Liver (tissue), 9 donors: Measurements from ENCODE around the gene POLR3A. TPM values are rescaled to one million over a fixed set of nuclear protein-coding genes. Genes with fewer than 3 reads are reported as not detected.

Experiments used
- DNase-seq: peaks from one replicate; pipeline ENCODE4 v3.0.0-alpha.2; 2017; ENCODE audit warnings: low spot score
- H3K27ac ChIP-seq, 2 donors: one replicate each; pipeline ENCODE4 v1.7.0; 2013; ENCODE audit warnings: inconsistent platforms in 2 of 2, low read length in 2 of 2, control low read depth in 1 of 2, low read depth in 1 of 2, mild to moderate bottlenecking in 1 of 2
- H3K27me3 ChIP-seq, 4 donors: one replicate each; pipeline versions ENCODE4 v1.6.1 to v1.7.0; 2013; ENCODE audit warnings: low read length in 3 of 4, inconsistent platforms in 1 of 4, mild to moderate bottlenecking in 1 of 4, moderate library complexity in 1 of 4; ENCODE audit not compliant: control insufficient read depth in 4 of 4, insufficient read depth in 4 of 4
- H3K36me3 ChIP-seq, 4 donors: one replicate each; pipeline versions ENCODE4 v1.6.1 to v1.7.0; 2013; ENCODE audit warnings: low read length in 3 of 4, mild to moderate bottlenecking in 3 of 4, low read depth in 1 of 4, moderate library complexity in 1 of 4; ENCODE audit not compliant: control insufficient read depth in 4 of 4, insufficient read depth in 3 of 4
- H3K4me1 ChIP-seq, 4 donors: one replicate each; pipeline versions ENCODE4 v1.6.1 to v1.7.0; 2013; ENCODE audit warnings: low read length in 3 of 4, mild to moderate bottlenecking in 3 of 4, moderate library complexity in 1 of 4; ENCODE audit not compliant: control insufficient read depth in 4 of 4, insufficient read depth in 4 of 4
- H3K4me3 ChIP-seq, 3 donors: one replicate each; pipeline versions ENCODE4 v1.6.1 to v1.7.0; 2013; ENCODE audit warnings: low read length in 3 of 3, control low read depth in 1 of 3, low read depth in 1 of 3, mild to moderate bottlenecking in 1 of 3
- H3K9ac ChIP-seq, 2 donors: one replicate each; pipeline ENCODE4 v1.7.0; 2013; ENCODE audit warnings: low read length in 2 of 2, mild to moderate bottlenecking in 2 of 2, moderate library complexity in 2 of 2, control low read depth in 1 of 2, low read depth in 1 of 2
- H3K9me3 ChIP-seq, 4 donors: one replicate each; pipeline versions ENCODE4 v1.6.1 to v1.7.0; 2013; ENCODE audit warnings: low read length in 3 of 4; ENCODE audit not compliant: control insufficient read depth in 4 of 4
- ATF3 ChIP-seq: IDR thresholded peaks from 2 replicates; pipeline ENCODE4 v1.6.1; 2016; ENCODE audit warnings: antibody characterized with exemption
- HNF4A ChIP-seq, 2 donors: conservative IDR thresholded peaks; 2 replicates each; pipeline ENCODE4 v1.6.1; 2016; ENCODE audit warnings: antibody characterized with exemption in 2 of 2, mild to moderate bottlenecking in 2 of 2
- HNF4G ChIP-seq: IDR thresholded peaks from 2 replicates; pipeline ENCODE4 v1.6.1; 2016; ENCODE audit warnings: antibody characterized with exemption
- JUND ChIP-seq, 2 donors: IDR thresholded peaks; 2 replicates each; pipeline ENCODE4 v1.6.1; 2016; ENCODE audit warnings: antibody characterized with exemption in 2 of 2
- RXRA ChIP-seq, 2 donors: IDR thresholded peaks; 2 replicates each; pipeline ENCODE4 v1.6.1; 2017 to 2018; ENCODE audit warnings: antibody characterized with exemption in 2 of 2, mild to moderate bottlenecking in 1 of 2
- SP1 ChIP-seq: IDR thresholded peaks from 2 replicates; pipeline ENCODE4 v1.6.1; 2018; ENCODE audit warnings: antibody characterized with exemption, mild to moderate bottlenecking
- TAF1 ChIP-seq: conservative IDR thresholded peaks from 2 replicates; pipeline ENCODE4 v1.6.1; 2016; ENCODE audit warnings: antibody characterized with exemption, mild to moderate bottlenecking
- WGBS: extraction: QIAGEN DNeasy Blood & Tissue Kit; methylation state at CpG from one replicate; pipeline ENCODE4 v1.1.7; 2013; 5-methylcytosine and 5-hydroxymethylcytosine counted together
- polyA plus RNA-seq, 2 donors: library from polyadenylated mRNA; stranded (reverse) in 1 of 2; unstranded in 1 of 2; fragments of 200-250 nt in 1 of 2; fragments of >200 nt in 1 of 2; fragmentation: Nextera tagmentation in 1 of 2; extraction: Ambion mirVana in 1 of 2; gene quantifications; one replicate each; pipeline versions ENCODE4 v1.2.1 to v1.2.3, GENCODE V29; 2013 to 2015
- total RNA-seq, 2 donors: library from RNA; depleted of rRNA; stranded (reverse); fragments of >200 nt; gene quantifications; one replicate each; pipeline ENCODE4 v1.2.3, GENCODE V29; 2014
- TF ChIP-seq, protein P1 (sequence below): IDR thresholded peaks from 2 replicates; pipeline ENCODE4 v1.6.1; 2016; ENCODE audit warnings: antibody characterized with exemption, mild to moderate bottlenecking
- TF ChIP-seq, protein P2 (sequence below): IDR thresholded peaks from 2 replicates; pipeline ENCODE4 v1.6.1; 2016; ENCODE audit warnings: antibody characterized with exemption
- donor health status: healthy.
- donor health status: healthy.
- donor health status: healthy.
- donor health status: healthy.
- donor health status: healthy.

Gene POLR3A
- total and polyA plus RNA-seq, 4 donors, result 3.2 to 9.6 (median 5.5) TPM

DNA sequence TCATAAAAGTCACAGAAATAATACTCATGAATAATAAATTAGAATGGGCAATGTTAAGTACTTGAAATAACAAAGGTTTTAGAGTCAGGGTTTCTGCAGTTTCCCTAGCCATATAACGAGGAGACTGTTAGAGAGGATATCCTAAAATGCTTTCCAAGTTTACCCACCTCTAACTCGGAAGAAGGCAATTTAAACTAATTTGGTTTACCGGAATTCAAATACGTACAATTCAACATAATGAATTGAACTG, 4.0 kb upstream of the POLR3A start:
- Histone ChIP-seq H3K4me1 (peaks cover 5 to 25% (median 12%) of the 10 kb centered on the region in 4 donors), H3K27me3 (no peaks in the 10 kb centered on the region), H3K9me3 (no peaks in the 10 kb centered on the region), H3K36me3 (peaks cover 12 to 29% (median 28%) of the 10 kb centered on the region in 4 donors), H3K4me3 (peak overlapping the region; percentile 42 to 98 (median 98)), H3K9ac (peak overlapping the region in 1 of 2 donors; percentile 41), H3K27ac (peak overlapping the region; percentile 51 to 55)
- 1% methylated on average over 4 of the region's 4 CpGs for WGBS
- TF ChIP-seq RXRA (IDR thresholded peaks at IDR 0.05) (no peak), HNF4G (no peak), HNF4A (conservative IDR thresholded peaks at IDR 0.05) (no peak), JUND (IDR thresholded peaks at IDR 0.05) (no peak), SP1 (no peak), ATF3 (no peak), TAF1 (no peak)
- TF ChIP-seq, protein P1, sequence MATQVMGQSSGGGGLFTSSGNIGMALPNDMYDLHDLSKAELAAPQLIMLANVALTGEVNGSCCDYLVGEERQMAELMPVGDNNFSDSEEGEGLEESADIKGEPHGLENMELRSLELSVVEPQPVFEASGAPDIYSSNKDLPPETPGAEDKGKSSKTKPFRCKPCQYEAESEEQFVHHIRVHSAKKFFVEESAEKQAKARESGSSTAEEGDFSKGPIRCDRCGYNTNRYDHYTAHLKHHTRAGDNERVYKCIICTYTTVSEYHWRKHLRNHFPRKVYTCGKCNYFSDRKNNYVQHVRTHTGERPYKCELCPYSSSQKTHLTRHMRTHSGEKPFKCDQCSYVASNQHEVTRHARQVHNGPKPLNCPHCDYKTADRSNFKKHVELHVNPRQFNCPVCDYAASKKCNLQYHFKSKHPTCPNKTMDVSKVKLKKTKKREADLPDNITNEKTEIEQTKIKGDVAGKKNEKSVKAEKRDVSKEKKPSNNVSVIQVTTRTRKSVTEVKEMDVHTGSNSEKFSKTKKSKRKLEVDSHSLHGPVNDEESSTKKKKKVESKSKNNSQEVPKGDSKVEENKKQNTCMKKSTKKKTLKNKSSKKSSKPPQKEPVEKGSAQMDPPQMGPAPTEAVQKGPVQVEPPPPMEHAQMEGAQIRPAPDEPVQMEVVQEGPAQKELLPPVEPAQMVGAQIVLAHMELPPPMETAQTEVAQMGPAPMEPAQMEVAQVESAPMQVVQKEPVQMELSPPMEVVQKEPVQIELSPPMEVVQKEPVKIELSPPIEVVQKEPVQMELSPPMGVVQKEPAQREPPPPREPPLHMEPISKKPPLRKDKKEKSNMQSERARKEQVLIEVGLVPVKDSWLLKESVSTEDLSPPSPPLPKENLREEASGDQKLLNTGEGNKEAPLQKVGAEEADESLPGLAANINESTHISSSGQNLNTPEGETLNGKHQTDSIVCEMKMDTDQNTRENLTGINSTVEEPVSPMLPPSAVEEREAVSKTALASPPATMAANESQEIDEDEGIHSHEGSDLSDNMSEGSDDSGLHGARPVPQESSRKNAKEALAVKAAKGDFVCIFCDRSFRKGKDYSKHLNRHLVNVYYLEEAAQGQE, result no peak
- TF ChIP-seq, protein P2, sequence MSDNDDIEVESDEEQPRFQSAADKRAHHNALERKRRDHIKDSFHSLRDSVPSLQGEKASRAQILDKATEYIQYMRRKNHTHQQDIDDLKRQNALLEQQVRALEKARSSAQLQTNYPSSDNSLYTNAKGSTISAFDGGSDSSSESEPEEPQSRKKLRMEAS, result no peak
- no peak for DNase-seq

DNA sequence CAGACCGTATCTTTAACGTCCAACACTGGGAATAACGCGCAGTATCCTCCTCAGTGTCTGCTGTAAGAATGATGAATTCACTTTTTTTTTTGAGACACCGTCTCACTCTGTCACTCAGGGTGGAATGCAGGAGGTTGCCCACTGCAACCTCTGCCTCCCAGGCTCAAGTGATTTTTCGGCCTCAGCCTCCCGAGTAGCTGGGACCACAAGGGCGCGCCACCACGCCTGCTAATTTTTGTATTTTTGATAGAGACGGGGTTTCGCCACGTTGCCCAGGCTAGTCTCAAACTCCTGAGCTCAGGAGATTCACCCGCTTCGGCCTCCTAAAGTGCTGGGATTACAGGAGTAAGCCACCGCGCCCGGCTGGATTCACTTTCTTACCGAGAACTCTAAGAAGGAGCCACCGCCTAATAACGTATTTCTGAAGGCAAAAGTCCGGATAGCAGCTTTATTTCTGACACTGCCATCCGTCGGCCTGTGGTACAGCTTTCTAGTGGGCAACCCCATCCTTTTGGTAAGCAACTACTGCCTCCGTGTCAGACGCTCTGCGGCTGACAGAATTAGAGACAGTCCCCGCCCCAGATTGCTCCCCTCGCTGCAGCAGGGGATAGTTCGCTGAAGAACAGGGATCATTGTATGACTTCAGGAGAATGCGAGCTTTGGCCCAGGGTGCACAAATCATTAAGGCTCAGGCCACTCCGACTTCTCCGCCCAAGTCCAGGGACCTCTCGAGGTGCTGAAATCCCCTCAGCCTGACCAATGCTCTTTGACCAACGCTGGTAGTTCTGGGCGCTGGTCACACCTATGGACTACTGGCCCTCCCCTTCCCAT, 662 bp downstream of the POLR3A start:
- Histone ChIP-seq H3K9me3 (no peaks in the 10 kb centered on the region), H3K27me3 (no peaks in the 10 kb centered on the region), H3K4me3 (peak overlapping the region; percentile 73 to 89 (median 74)), H3K36me3 (peaks cover 7 to 29% (median 24%) of the 10 kb centered on the region in 4 donors), H3K9ac (peak overlapping the region; percentile 16 to 76), H3K4me1 (peaks cover 6 to 21% (median 16%) of the 10 kb centered on the region in 4 donors), H3K27ac (peak overlapping the region; percentile 32 to 77)
- TF ChIP-seq TAF1, result peak; percentile 2
- TF ChIP-seq HNF4A (conservative IDR thresholded peaks at IDR 0.05), result peak; percentile 51 to 56
- no peak for TF ChIP-seq JUND (IDR thresholded peaks at IDR 0.05)
- TF ChIP-seq, protein P1, result peak; percentile 97
- DNase-seq, result no peak
- WGBS, result 36% methylated on average over 36 of the region's 36 CpGs
